ENCODE data around the gene CADM3.

CADM3 gene

DNA sequence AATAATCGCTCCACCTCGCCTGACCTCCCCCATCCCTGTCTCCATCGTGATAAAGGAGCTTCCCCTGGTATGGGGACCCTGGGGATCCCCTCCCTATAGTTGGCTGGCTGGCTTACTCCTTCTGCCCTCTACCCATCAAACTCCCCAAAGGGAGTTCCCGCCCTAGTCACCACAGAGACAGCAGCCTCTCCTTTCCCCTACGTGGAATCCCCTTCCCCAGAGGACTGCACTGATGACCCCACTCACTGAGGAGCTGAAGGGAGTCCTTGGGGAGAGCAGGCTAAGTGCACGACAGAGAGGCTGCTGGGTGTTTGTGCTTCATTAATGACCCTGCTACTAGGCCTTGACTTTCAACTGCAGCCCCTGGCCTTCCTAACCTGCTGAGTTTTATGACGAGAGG is 1.9 kb downstream of the CADM3 start:
- no peak for DNase-seq (ENCODE audit: low spot score)

DNA sequence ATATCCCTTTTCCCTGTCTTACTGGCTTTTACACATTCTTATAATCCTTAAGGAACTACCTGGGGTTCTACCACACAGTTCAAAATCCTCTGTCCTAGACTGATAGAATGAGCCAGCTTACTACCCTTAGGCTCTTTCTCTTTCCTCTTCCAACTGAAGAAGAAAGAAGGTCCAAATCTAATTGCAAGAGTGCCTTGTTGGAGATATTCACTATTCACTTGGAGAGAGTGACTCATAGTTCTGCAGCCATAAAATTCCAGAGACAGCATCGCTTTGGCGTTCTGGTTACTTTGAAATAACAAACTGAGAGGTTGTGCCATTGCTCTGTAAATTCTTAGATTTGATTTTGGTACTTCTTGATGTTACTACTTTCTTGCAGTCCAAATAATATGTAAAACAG is 4.2 kb downstream of the CADM3 start:
- DNase-seq (ENCODE audit: low spot score) = no peak

DNA sequence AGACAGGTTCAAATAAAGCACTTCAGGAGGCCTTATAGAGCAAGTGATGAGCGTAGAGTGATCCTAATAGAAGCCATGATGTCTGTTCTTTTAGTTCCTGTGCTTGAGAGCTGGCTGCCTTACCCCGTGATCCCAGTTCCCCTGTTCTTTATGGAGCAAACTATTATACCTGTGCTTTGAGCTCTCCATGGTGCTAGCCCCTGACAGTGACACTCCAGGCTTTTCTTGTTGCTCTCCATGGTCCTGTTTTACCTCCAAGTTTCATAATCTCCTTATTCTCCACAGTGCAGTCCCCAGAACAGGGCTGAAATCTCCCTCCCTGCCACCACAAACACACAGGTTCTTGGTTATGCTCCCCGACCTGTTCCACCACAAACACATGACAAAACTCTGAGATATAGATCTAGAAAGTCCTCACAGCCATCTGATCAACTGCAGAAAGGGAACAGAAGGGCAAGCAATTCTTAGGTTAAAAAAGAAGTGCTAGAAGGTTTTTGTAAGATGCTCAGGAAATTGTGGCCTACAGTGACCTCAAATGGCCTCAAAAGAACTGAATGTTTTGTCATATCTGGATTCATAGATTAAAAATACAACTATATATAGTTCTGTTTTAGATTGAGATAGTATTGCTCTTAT is 6.0 kb downstream of the CADM3 start:
- DNase-seq (ENCODE audit: low spot score) = no peak

DNA sequence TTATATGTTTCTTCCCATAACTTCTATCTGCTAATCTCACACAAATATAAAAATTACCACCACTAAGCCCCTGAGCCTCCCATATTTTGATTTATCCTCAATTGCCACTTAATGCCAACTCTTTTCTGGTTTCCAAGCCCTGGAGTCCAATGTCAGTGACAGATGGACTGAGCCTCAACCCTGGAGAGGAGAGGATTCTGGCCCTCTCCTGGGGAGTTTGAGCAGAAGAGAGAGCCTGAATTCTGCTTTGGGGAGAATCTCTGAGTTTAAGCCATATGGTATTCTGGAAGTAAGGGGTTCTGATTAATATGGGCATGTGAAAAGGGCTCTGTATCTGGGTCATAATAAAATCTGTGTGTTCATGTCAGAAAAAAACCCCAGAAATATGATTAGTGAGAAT is 8.5 kb downstream of the CADM3 start:
- no peak for DNase-seq (ENCODE audit: low spot score)

DNA sequence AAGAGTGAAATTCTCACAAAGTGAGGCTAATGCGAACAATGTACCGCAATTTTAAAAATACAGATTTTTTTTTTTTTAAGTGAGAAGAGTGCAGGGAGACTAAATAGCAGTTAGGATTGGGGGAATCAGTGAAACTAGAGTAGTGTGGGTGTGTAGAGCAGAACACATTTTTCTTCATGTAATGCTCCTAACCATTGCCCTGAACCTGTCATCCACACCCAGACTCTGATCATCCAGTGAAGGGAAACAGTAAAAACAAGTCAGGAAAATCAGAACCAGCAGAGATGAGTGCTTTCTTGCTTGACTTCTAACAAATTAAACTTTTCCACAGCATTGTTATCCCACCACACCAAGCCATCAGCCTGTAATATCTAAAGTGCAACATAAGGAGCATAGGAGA is 9.1 kb downstream of the CADM3 start:
- no peak for DNase-seq (ENCODE audit: low spot score)

DNA sequence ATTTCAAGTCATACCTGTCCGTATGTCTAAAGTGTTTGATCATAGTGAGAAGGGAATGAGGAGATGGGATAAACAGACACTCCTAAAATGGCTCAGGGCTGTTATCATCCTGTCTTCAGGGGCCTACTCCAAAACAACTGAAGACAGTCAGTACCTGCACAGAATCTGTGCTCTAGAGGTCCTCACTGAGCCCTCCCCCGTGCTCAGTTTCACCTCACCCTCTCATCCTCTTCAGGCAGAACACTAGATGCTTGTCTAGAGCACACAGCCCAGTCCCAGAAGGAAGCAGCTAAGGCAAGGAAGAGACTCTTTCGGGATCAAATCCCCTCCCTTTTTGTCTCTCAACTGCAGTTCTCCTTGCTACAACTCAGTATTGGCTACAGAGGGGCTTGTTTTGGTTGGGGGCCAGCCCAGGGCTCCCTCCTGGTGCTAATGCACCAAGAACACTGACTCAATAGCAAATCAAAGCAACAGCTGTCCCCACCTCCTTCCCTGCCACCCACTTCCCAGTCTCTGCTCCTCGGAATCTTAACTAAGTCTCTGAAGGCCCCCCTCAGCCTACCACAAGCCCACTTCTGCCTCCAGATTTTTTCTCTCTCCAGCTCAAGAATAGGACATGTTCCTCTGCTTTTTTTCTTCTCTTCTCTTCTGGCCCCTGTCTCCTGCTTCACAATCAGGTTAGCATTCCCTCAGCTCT is 10.1 kb downstream of the CADM3 start:
- DNase-seq (ENCODE audit: low spot score) = no peak

GRCh38 chr1:159184201-159184600 is 12.8 kb downstream of the CADM3 start:
- no peak for DNase-seq (ENCODE audit: low spot score)

- DNase-seq (ENCODE audit: low spot score) = no peak
These were observed 13.7 kb downstream of the CADM3 start for GRCh38 chr1:159185121-159185520.

DNA sequence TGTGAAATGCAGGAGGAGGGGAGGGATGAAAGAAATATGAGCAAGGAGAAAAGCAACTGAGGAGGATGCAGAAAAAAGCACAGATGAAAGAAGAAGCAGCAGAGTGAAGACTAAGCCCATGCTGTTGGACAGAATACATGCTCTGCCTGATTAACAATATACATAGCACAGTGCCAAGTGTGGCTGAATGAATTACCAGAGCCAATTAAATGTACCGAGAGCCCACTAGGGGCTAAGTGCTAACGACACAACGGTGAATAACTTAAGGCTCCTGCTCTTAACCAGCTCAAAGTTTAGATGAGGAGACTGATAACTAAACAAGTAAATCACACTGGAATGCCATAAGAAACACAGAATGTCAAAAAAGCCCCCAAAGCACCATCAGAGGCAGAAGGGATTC is 15.6 kb downstream of the CADM3 start:
- no peak for DNase-seq (ENCODE audit: low spot score)

- DNase-seq (ENCODE audit: low spot score) = no peak
These were observed 16.4 kb downstream of the CADM3 start for GRCh38 chr1:159187647-159188374.

DNA sequence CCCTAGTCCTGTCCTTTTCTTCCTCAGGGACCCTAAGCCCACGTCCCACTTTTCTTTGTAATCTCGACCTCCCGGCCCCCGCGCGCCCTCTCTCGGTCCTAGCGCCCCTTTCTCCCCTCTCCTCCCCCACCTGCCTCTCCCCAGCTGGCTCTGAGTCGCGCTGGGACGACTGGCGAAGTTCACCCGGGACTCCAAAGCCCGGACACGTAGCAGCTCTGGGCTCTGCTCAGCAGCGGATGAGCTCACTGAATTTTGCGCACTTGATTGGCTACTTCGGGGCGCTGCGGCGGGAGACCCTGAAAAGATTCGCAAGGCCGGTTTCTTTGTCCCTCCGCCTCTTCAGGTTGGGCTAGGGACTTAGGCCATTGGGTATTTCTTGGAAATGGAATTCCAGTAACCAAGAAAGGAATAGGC is 17.0 kb downstream of the CADM3 start:
- peak; percentile 69 for DNase-seq (ENCODE audit: low spot score)

GRCh38 chr1:159190441-159190840 is 19.0 kb downstream of the CADM3 start:
- no peak for DNase-seq (ENCODE audit: low spot score)

- no peak for DNase-seq (ENCODE audit: low spot score)
These were observed 25.1 kb downstream of the CADM3 start for GRCh38 chr1:159196543-159196942.

- peak; percentile 88 for DNase-seq (ENCODE audit: low spot score)
These were observed 26.4 kb downstream of the CADM3 start for GRCh38 chr1:159197561-159198557.

DNA sequence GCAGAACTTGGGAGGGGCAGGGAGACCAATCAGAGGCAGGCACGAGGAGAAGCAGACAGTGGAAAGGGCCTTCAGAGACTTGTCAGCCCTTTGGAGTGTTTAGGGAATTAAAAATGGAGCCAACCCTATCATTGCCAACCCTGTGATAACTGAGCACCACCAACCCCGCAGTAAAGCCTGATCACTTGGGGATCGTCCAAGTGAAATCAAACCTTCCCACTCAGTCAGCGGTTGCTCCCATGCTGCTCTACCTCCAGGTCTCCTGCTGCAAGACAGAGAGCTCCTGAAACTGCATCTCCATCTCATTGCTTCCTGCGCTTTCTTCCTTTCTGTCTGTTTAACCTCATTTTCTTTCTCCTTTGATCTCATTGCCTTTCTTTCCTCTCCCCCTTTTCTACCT is 28.5 kb downstream of the CADM3 start:
- DNase-seq (ENCODE audit: low spot score) = peak; percentile 60

GRCh38 chr1:159200769-159201168 is 29.4 kb downstream of the CADM3 start:
- DNase-seq (ENCODE audit: low spot score) = no peak

GRCh38 chr1:159201642-159202041 is 30.2 kb downstream of the CADM3 start:
- DNase-seq (ENCODE audit: low spot score) = no peak

DNA sequence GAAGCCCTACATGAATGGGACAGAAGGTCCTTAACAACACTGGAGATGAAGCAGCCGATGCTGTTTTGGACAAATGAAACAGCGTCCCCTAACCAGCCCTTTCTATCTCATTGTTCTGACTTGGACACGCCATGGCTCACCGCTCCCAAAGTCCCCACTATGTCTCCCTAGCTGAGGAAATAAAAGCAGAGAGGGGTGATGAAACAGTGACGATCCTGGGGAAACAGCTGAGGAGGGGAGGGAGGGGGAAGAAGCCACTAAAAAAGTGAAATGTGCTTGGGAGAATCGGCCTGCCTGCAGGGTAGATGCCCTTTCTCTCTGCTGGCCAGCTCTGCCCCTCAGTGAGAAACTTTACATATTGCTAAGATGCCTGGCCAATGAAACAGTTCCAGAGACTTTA is 32.2 kb downstream of the CADM3 start:
- no peak for DNase-seq (ENCODE audit: low spot score)

- no peak for DNase-seq (ENCODE audit: low spot score)
These were observed 33.0 kb downstream of the CADM3 start, which contains the start of gene ACKR1 for GRCh38 chr1:159204161-159205141. TSS of gene ACKR1 (plus strand) at chr1:159204875. CDS start at chr1:159204960, 85 bp downstream.

DNA sequence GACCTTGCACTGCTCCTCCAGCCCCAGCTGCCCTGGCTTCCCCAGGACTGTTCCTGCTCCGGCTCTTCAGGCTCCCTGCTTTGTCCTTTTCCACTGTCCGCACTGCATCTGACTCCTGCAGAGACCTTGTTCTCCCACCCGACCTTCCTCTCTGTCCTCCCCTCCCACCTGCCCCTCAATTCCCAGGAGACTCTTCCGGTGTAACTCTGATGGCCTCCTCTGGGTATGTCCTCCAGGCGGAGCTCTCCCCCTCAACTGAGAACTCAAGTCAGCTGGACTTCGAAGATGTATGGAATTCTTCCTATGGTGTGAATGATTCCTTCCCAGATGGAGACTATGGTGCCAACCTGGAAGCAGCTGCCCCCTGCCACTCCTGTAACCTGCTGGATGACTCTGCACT is 33.8 kb downstream of the CADM3 start:
- no peak for DNase-seq (ENCODE audit: low spot score)

DNA sequence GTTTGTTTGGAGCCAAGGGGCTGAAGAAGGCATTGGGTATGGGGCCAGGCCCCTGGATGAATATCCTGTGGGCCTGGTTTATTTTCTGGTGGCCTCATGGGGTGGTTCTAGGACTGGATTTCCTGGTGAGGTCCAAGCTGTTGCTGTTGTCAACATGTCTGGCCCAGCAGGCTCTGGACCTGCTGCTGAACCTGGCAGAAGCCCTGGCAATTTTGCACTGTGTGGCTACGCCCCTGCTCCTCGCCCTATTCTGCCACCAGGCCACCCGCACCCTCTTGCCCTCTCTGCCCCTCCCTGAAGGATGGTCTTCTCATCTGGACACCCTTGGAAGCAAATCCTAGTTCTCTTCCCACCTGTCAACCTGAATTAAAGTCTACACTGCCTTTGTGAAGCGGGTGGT is 34.7 kb downstream of the CADM3 start:
- DNase-seq (ENCODE audit: low spot score) = no peak
